Esophagus squamous epithelium (tissue), 5 donors: ENCODE data around the gene DLX1. TPM values are rescaled to one million over a fixed set of nuclear protein-coding genes. Genes with fewer than 3 reads are reported as not detected.
"Not testable (repeated sequence)": the region's sequence is repeated elsewhere in the genome, so short reads cannot be mapped to it uniquely, and the experiment has no call there.

Source experiments
- DNase-seq: peaks from one replicate; lab custom pipeline; 2025; lab: John Stamatoyannopoulos, UW
- H3K27ac ChIP-seq, 4 donors: fragments of 200-600 bp; sonication (generic); one replicate each; pipeline ENCODE4 v1.5.1; 2016 to 2019; ENCODE audit warnings: mild to moderate bottlenecking in 1 of 4
- H3K27me3 ChIP-seq, 4 donors: fragments of 200-600 bp; sonication (generic); 1 replicate in 3 of 4; 2 replicates in 1 of 4; pipeline versions ENCODE4 v1.5.1 to v1.6.0; 2017 to 2021; ENCODE audit warnings: antibody characterized with exemption in 1 of 4
- H3K36me3 ChIP-seq, 3 donors: fragments of 200-600 bp; sonication (generic); one replicate each; pipeline ENCODE4 v1.5.1; 2016 to 2019
- H3K4me1 ChIP-seq, 3 donors: fragments of 200-600 bp; sonication (generic); one replicate each; pipeline ENCODE4 v1.5.1; 2017 to 2019
- H3K4me3 ChIP-seq, 4 donors: fragments of 200-600 bp; sonication (generic); 1 replicate in 3 of 4; 2 replicates in 1 of 4; pipeline ENCODE4 v1.5.1; 2016 to 2019; ENCODE audit warnings: mild to moderate bottlenecking in 2 of 4, moderate library complexity in 1 of 4
- H3K9me3 ChIP-seq, 3 donors: fragments of 200-600 bp; sonication (generic); one replicate each; pipeline ENCODE4 v1.5.1; 2016 to 2019
- CTCF ChIP-seq, 6 experiments: fragments of 450-650 bp in 4 of 6; fragments of 200-600 bp in 2 of 6; sonication (generic) in 2 of 6; IDR thresholded peaks; one replicate each; pipeline ENCODE4 v1.5.1; 2016 to 2019; ENCODE audit warnings: antibody characterized with exemption in 6 of 6, mild to moderate bottlenecking in 4 of 6, moderate library complexity in 4 of 6
- POLR2A ChIP-seq, 4 donors: fragments of 450-650 bp; IDR thresholded peaks; one replicate each; pipeline ENCODE4 v1.6.1; 2017; ENCODE audit warnings: antibody characterized with exemption in 4 of 4, mild to moderate bottlenecking in 4 of 4, moderate library complexity in 3 of 4
- WGBS, 2 donors: methylation state at CpG; one replicate each; pipeline ENCODE4 v1.1.5; 2018; 5-methylcytosine and 5-hydroxymethylcytosine counted together
- intact Hi-C: fragments of 100-400 bp; cut with DNase I; formaldehyde crosslinking; loops from one replicate; pipeline ENCODE4 v1.15.0; 2022
- total RNA-seq, 4 donors: library from RNA; depleted of rRNA; stranded (reverse); fragments of >200 nt; gene quantifications; one replicate each; pipeline ENCODE4 v1.1.0, GENCODE V29; 2016
- donor health status: DM: yes; HTN: yes; CAD: no.

DLX1 gene
- total RNA-seq, 4 donors from 2014 or later = not detected

- no peaks in the 10 kb centered on the region for H3K4me1 ChIP-seq
- no peak overlapping the region for H3K4me3 ChIP-seq
- intact Hi-C loops = no loop called here
- no peaks in the 10 kb centered on the region for H3K27me3 ChIP-seq
- TF ChIP-seq POLR2A (IDR thresholded peaks at IDR 0.05) (no peak), CTCF (IDR thresholded peaks at IDR 0.05) (no peak)
- H3K27ac ChIP-seq = no peak overlapping the region
- H3K36me3 ChIP-seq = no peaks in the 10 kb centered on the region
- 95 to 97% methylated on average over 5 of the region's 5 CpGs for WGBS, 2 donors
- DNase-seq = no peak
- no peaks in the 10 kb centered on the region for H3K9me3 ChIP-seq
Observed at GRCh38 chr2:172058660-172059059, 26.6 kb upstream of the DLX1 start.

- H3K4me3 ChIP-seq, H3K4me1 ChIP-seq, H3K27ac ChIP-seq, DNase-seq, H3K9me3 ChIP-seq, H3K27me3 ChIP-seq, H3K36me3 ChIP-seq, intact Hi-C loops: not testable (repeated sequence)
- WGBS, 2 donors = 91 to 96% methylated on average over 5 of the region's 5 CpGs
Observed at GRCh38 chr2:172060118-172060517, 25.2 kb upstream of the DLX1 start.

- Histone ChIP-seq H3K27ac (no peak overlapping the region), H3K36me3 (no peaks in the 10 kb centered on the region), H3K4me1 (no peaks in the 10 kb centered on the region), H3K9me3 (no peaks in the 10 kb centered on the region), H3K4me3 (no peak overlapping the region), H3K27me3 (no peaks in the 10 kb centered on the region)
- DNase-seq = no peak
- intact Hi-C loops = no loop called here
- TF ChIP-seq POLR2A (IDR thresholded peaks at IDR 0.05) (no peak), CTCF (IDR thresholded peaks at IDR 0.05) (no peak)
- WGBS, 2 donors = 67 to 85% methylated on average over 1 of the region's 1 CpG
Observed at GRCh38 chr2:172062402-172063004, 22.8 kb upstream of the DLX1 start.

- Histone ChIP-seq H3K4me1 (no peaks in the 10 kb centered on the region), H3K9me3 (no peaks in the 10 kb centered on the region), H3K27ac (no peak overlapping the region), H3K27me3 (no peaks in the 10 kb centered on the region), H3K36me3 (no peaks in the 10 kb centered on the region), H3K4me3 (no peak overlapping the region)
- no peak for TF ChIP-seq CTCF (IDR thresholded peaks at IDR 0.05)
- DNase-seq = no peak
- intact Hi-C loops = no loop called here
- WGBS, 2 donors = 89 to 93% methylated on average over 9 of the region's 9 CpGs
Observed at GRCh38 chr2:172063446-172063845, 21.9 kb upstream of the DLX1 start.

- Histone ChIP-seq H3K4me3 (no peak overlapping the region), H3K27ac (no peak overlapping the region), H3K9me3 (no peaks in the 10 kb centered on the region), H3K4me1 (no peaks in the 10 kb centered on the region), H3K36me3 (no peaks in the 10 kb centered on the region), H3K27me3 (no peaks in the 10 kb centered on the region)
- intact Hi-C loops = no loop called here
- no peak for DNase-seq
- no peak for TF ChIP-seq POLR2A (IDR thresholded peaks at IDR 0.05)
- no peak for TF ChIP-seq CTCF (IDR thresholded peaks at IDR 0.05)
- WGBS, 2 donors = 55 to 85% methylated on average over 4 of the region's 4 CpGs
Observed at GRCh38 chr2:172065111-172065510, 20.2 kb upstream of the DLX1 start.

- Histone ChIP-seq H3K27ac (no peak overlapping the region), H3K27me3 (no peaks in the 10 kb centered on the region), H3K36me3 (no peaks in the 10 kb centered on the region), H3K9me3 (no peaks in the 10 kb centered on the region), H3K4me3 (no peak overlapping the region), H3K4me1 (no peaks in the 10 kb centered on the region)
- intact Hi-C loops = no loop called here
- WGBS, 2 donors = 81 to 93% methylated on average over 4 of the region's 4 CpGs
- TF ChIP-seq POLR2A (IDR thresholded peaks at IDR 0.05) = no peak
- no peak for DNase-seq
Observed at GRCh38 chr2:172066394-172066886, 18.9 kb upstream of the DLX1 start.

- H3K27me3 ChIP-seq, H3K36me3 ChIP-seq, intact Hi-C loops, H3K9me3 ChIP-seq, H3K27ac ChIP-seq, H3K4me1 ChIP-seq, H3K4me3 ChIP-seq, DNase-seq: not testable (repeated sequence)
- whole genome bisulfite sequencing, 2 donors = 81 to 93% methylated on average over 4 of the region's 4 CpGs
Observed at GRCh38 chr2:172067905-172068304, 17.4 kb upstream of the DLX1 start.
